Globus pallidus (tissue), 1 donor: ENCODE results near the gene TRIM45.

Experiments used
- DNase-seq: peaks from one replicate; pipeline ENCODE4 v3.0.0-alpha.2; 2015; ENCODE audit warnings: low spot score

The TRIM45 gene

GRCh38 chr1:117098287-117098890 is 23.2 kb downstream of the TRIM45 start:
- DNase-seq, result no peak

GRCh38 chr1:117097443-117097842 is 24.1 kb downstream of the TRIM45 start:
- DNase-seq, result no peak

- no peak for DNase-seq
Measured at GRCh38 chr1:117096951-117097408, 24.6 kb downstream of the TRIM45 start.

GRCh38 chr1:117094841-117095604 is 26.5 kb downstream of the TRIM45 start:
- DNase-seq, result no peak

- DNase-seq, result no peak
Measured at GRCh38 chr1:117093870-117094621, 27.5 kb downstream of the TRIM45 start.

GRCh38 chr1:117093091-117093534 is 28.4 kb downstream of the TRIM45 start:
- DNase-seq, result peak; percentile 30

GRCh38 chr1:117092594-117092993 is 29.0 kb downstream of the TRIM45 start:
- DNase-seq, result no peak

GRCh38 chr1:117089996-117090395 is 31.6 kb downstream of the TRIM45 start:
- no peak for DNase-seq

- no peak for DNase-seq
Measured at GRCh38 chr1:117087686-117088085, 33.9 kb downstream of the TRIM45 start.

- no peak for DNase-seq
Measured at GRCh38 chr1:117084231-117084630, 37.3 kb downstream of the TRIM45 start.

- DNase-seq, result no peak
Measured at GRCh38 chr1:117079737-117080136, 41.8 kb downstream of the TRIM45 start.

- no peak for DNase-seq
Measured at GRCh38 chr1:117077267-117077666, 44.3 kb downstream of the TRIM45 start.

- no peak for DNase-seq
Measured at GRCh38 chr1:117076648-117077047, 44.9 kb downstream of the TRIM45 start.

GRCh38 chr1:117070124-117070523 is 51.4 kb downstream of the TRIM45 start:
- DNase-seq, result no peak

GRCh38 chr1:117069220-117069844 is 52.2 kb downstream of the TRIM45 start:
- no peak for DNase-seq

- peak; percentile 59 for DNase-seq
Measured at GRCh38 chr1:117068580-117068979, 53.0 kb downstream of the TRIM45 start.

- DNase-seq, result peak; percentile 69
Measured at GRCh38 chr1:117067533-117068370, 53.8 kb downstream of the TRIM45 start.

GRCh38 chr1:117066367-117066766 is 55.2 kb downstream of the TRIM45 start:
- DNase-seq, result no peak

- DNase-seq, result no peak
Measured at GRCh38 chr1:117061986-117062415, 59.5 kb downstream of the TRIM45 start.
